Upper lobe of left lung (tissue), 6 donors: Measurements from ENCODE around the gene GABBR2. TPM values are rescaled to one million over a fixed set of nuclear protein-coding genes. Genes with fewer than 3 reads are reported as not detected.

ENCODE experiments used
- ATAC-seq, 2 donors: fragments of 200-7000 bp; cut with Tn5 transposase; one replicate each; pipeline ENCODE4 v1.9.1; 2022; ENCODE audit warnings: mild to moderate bottlenecking in 2 of 2, moderate library complexity in 2 of 2; ENCODE audit not compliant: low FRiP score in 2 of 2
- DNase-seq, 2 donors: peaks; one replicate each; pipeline ENCODE4 v3.0.0-alpha.2; 2019 to 2020
- H3K27ac ChIP-seq, 4 donors: fragments of 200-600 bp; sonication (generic); one replicate each; pipeline ENCODE4 v1.5.1; 2016 to 2019
- H3K27me3 ChIP-seq, 4 donors: fragments of 200-600 bp; sonication (generic); one replicate each; pipeline ENCODE4 v1.5.1; 2017 to 2019
- H3K36me3 ChIP-seq, 4 donors: fragments of 200-600 bp; sonication (generic); one replicate each; pipeline ENCODE4 v1.5.1; 2016 to 2019
- H3K4me1 ChIP-seq, 4 donors: fragments of 200-600 bp; sonication (generic); one replicate each; pipeline ENCODE4 v1.5.1; 2018 to 2019
- H3K4me3 ChIP-seq, 4 donors: fragments of 200-600 bp; sonication (generic); one replicate each; pipeline ENCODE4 v1.5.1; 2017 to 2019; ENCODE audit warnings: mild to moderate bottlenecking in 2 of 4, moderate library complexity in 1 of 4
- H3K9me3 ChIP-seq, 4 donors: fragments of 200-600 bp; sonication (generic); one replicate each; pipeline ENCODE4 v1.5.1; 2018 to 2019
- CTCF ChIP-seq, 6 experiments: fragments of 450-650 bp in 4 of 6; fragments of 200-600 bp in 2 of 6; sonication (generic) in 2 of 6; IDR thresholded peaks; one replicate each; pipeline ENCODE4 v1.5.1; 2016 to 2019; ENCODE audit warnings: antibody characterized with exemption in 6 of 6
- EP300 ChIP-seq, 4 donors: sonication (generic); formaldehyde crosslinking; IDR thresholded peaks; one replicate each; pipeline ENCODE4 v1.5.1; 2017; ENCODE audit warnings: antibody characterized with exemption in 4 of 4, control low read depth in 2 of 4
- POLR2A ChIP-seq, 4 donors: fragments of 450-650 bp; IDR thresholded peaks; one replicate each; pipeline ENCODE4 v1.5.1; 2016 to 2017; ENCODE audit warnings: antibody characterized with exemption in 4 of 4, mild to moderate bottlenecking in 2 of 4
- POLR2AphosphoS5 ChIP-seq, 2 donors: sonication (generic); formaldehyde crosslinking; IDR thresholded peaks; one replicate each; pipeline ENCODE4 v1.5.1; 2017; ENCODE audit warnings: antibody characterized with exemption in 2 of 2
- whole genome bisulfite sequencing, 2 donors: methylation state at CpG; one replicate each; pipeline ENCODE4 v1.1.5; 2017 to 2018; 5-methylcytosine and 5-hydroxymethylcytosine counted together
- total RNA-seq, 6 donors: library from RNA; depleted of rRNA in 4 of 6; stranded (reverse); fragments of >200 nt in 4 of 6; gene quantifications; one replicate each; pipeline versions ENCODE4 v1.1.0 to v1.2.1, GENCODE V29; 2016 to 2021
- donor health status: DM: no; HTN: no; CAD: no; lungs with moderate emphysema.
- donor health status: DM: no; HTN: yes; CAD: no; lungs with severe emphysema.

GABBR2 gene
- total RNA-seq, 6 donors from 2014 or later: 0.15 to 1.00 (median 0.81) TPM; not detected in 1

GRCh38 chr9:98701576-98701975, 7.2 kb downstream of the GABBR2 start:
- Histone ChIP-seq H3K9me3 (no peaks in the 10 kb centered on the region), H3K4me1 (no peaks in the 10 kb centered on the region), H3K36me3 (no peaks in the 10 kb centered on the region), H3K27ac (no peak overlapping the region), H3K4me3 (no peak overlapping the region), H3K27me3 (peaks cover 0 to 3% (median 0%) of the 10 kb centered on the region in 4 donors)
- 67 to 78% methylated on average over 7 of the region's 7 CpGs for WGBS, 2 donors
- DNase-seq (no peak), ATAC-seq (no peak)
- TF ChIP-seq EP300 (IDR thresholded peaks at IDR 0.05) (no peak), POLR2A (IDR thresholded peaks at IDR 0.05) (no peak), CTCF (IDR thresholded peaks at IDR 0.05) (no peak), POLR2AphosphoS5 (IDR thresholded peaks at IDR 0.05) (no peak)

- H3K36me3 ChIP-seq: no peaks in the 10 kb centered on the region
- no peak for ATAC-seq
- H3K9me3 ChIP-seq: no peaks in the 10 kb centered on the region
Observed at GRCh38 chr9:98700801-98701200, 7.9 kb downstream of the GABBR2 start.

GRCh38 chr9:98698856-98699255, 9.9 kb downstream of the GABBR2 start:
- 88 to 89% methylated on average over 6 of the region's 6 CpGs for WGBS, 2 donors
- TF ChIP-seq CTCF (IDR thresholded peaks at IDR 0.05): no peak
- no peak for TF ChIP-seq POLR2AphosphoS5 (IDR thresholded peaks at IDR 0.05)
- no peak for TF ChIP-seq POLR2A (IDR thresholded peaks at IDR 0.05)
- no peak for TF ChIP-seq EP300 (IDR thresholded peaks at IDR 0.05)
- H3K27me3 ChIP-seq: no peaks in the 10 kb centered on the region

More at GRCh38 chr9:98700801-98701200, 7.9 kb downstream of the GABBR2 start:
- Histone ChIP-seq H3K27ac (no peak overlapping the region), H3K4me1 (no peaks in the 10 kb centered on the region), H3K4me3 (no peak overlapping the region), H3K27me3 (peaks cover 0 to 3% (median 0%) of the 10 kb centered on the region in 4 donors)
- TF ChIP-seq EP300 (IDR thresholded peaks at IDR 0.05) (no peak), POLR2A (IDR thresholded peaks at IDR 0.05) (no peak)
- DNase-seq: no peak
- WGBS, 2 donors: 60 to 68% methylated on average over 4 of the region's 4 CpGs

GRCh38 chr9:98694943-98695342, 13.8 kb downstream of the GABBR2 start:
- Histone ChIP-seq H3K4me1 (no peaks in the 10 kb centered on the region), H3K4me3 (no peak overlapping the region), H3K27ac (no peak overlapping the region), H3K27me3 (no peaks in the 10 kb centered on the region), H3K9me3 (no peaks in the 10 kb centered on the region), H3K36me3 (no peaks in the 10 kb centered on the region)
- WGBS, 2 donors: 89 to 91% methylated on average over 2 of the region's 2 CpGs
- TF ChIP-seq POLR2A (IDR thresholded peaks at IDR 0.05): no peak
- TF ChIP-seq CTCF (IDR thresholded peaks at IDR 0.05): no peak
- no peak for TF ChIP-seq POLR2AphosphoS5 (IDR thresholded peaks at IDR 0.05)
- TF ChIP-seq EP300 (IDR thresholded peaks at IDR 0.05): no peak
- no peak for ATAC-seq
- no peak for DNase-seq

More at GRCh38 chr9:98698856-98699255, 9.9 kb downstream of the GABBR2 start:
- Histone ChIP-seq H3K4me3 (no peak overlapping the region), H3K4me1 (no peaks in the 10 kb centered on the region), H3K9me3 (no peaks in the 10 kb centered on the region), H3K36me3 (no peaks in the 10 kb centered on the region), H3K27ac (no peak overlapping the region)
- no peak for ATAC-seq
- no peak for DNase-seq

- Histone ChIP-seq H3K36me3 (no peaks in the 10 kb centered on the region), H3K27me3 (no peaks in the 10 kb centered on the region), H3K4me1 (no peaks in the 10 kb centered on the region), H3K4me3 (no peak overlapping the region), H3K9me3 (no peaks in the 10 kb centered on the region), H3K27ac (no peak overlapping the region)
- TF ChIP-seq POLR2A (IDR thresholded peaks at IDR 0.05) (no peak), POLR2AphosphoS5 (IDR thresholded peaks at IDR 0.05) (no peak), CTCF (IDR thresholded peaks at IDR 0.05) (no peak), EP300 (IDR thresholded peaks at IDR 0.05) (no peak)
- no peak for ATAC-seq
- WGBS, 2 donors: 93% methylated on average over 5 to 7 of the region's 7 CpGs
- DNase-seq: peak in 1 of 2 donors; percentile 57
Observed at GRCh38 chr9:98692392-98692791, 16.3 kb downstream of the GABBR2 start.
